ENCODE data around the gene THADA.

The THADA gene

GRCh38 chr2:43218155-43218701 is 377.6 kb downstream of the THADA start:
- peak in 2 of 3 experiments; percentile 63 to 69 for DNase-seq

- peak in 2 of 3 experiments; percentile 66 to 89 for DNase-seq
These were observed 378.3 kb downstream of the THADA start for GRCh38 chr2:43217228-43218154.

GRCh38 chr2:43216629-43217028 is 379.2 kb downstream of the THADA start:
- DNase-seq = no peak

- DNase-seq = no peak
These were observed 380.1 kb downstream of the THADA start for GRCh38 chr2:43215673-43216255.

- DNase-seq = no peak
These were observed 381.6 kb downstream of the THADA start for GRCh38 chr2:43214253-43214652.

GRCh38 chr2:43212931-43213330 is 382.9 kb downstream of the THADA start:
- no peak for DNase-seq

- no peak for DNase-seq
These were observed 383.5 kb downstream of the THADA start for GRCh38 chr2:43212216-43212835.

GRCh38 chr2:43210467-43211303 is 385.2 kb downstream of the THADA start:
- DNase-seq = peak in 2 of 3 experiments; percentile 19 to 28

- no peak for DNase-seq
These were observed 385.7 kb downstream of the THADA start for GRCh38 chr2:43210125-43210466.

GRCh38 chr2:43209204-43209717 is 386.6 kb downstream of the THADA start:
- no peak for DNase-seq

GRCh38 chr2:43207553-43208300 is 388.1 kb downstream of the THADA start:
- peak in 1 of 3 experiments; percentile 13 for DNase-seq

GRCh38 chr2:43206602-43207001 is 389.2 kb downstream of the THADA start:
- no peak for DNase-seq

GRCh38 chr2:43203373-43203772 is 392.5 kb downstream of the THADA start:
- no peak for DNase-seq

GRCh38 chr2:43202289-43202688 is 393.5 kb downstream of the THADA start:
- no peak for DNase-seq

GRCh38 chr2:43201497-43201896 is 394.3 kb downstream of the THADA start:
- no peak for DNase-seq

GRCh38 chr2:43201016-43201415 is 394.8 kb downstream of the THADA start:
- no peak for DNase-seq

GRCh38 chr2:43199492-43200488 is 396.0 kb downstream of the THADA start:
- DNase-seq = no peak

- DNase-seq = no peak
These were observed 397.6 kb downstream of the THADA start for GRCh38 chr2:43198263-43198662.

- DNase-seq = no peak
These were observed 398.3 kb downstream of the THADA start for GRCh38 chr2:43197588-43197896.

- DNase-seq = no peak
These were observed 398.9 kb downstream of the THADA start for GRCh38 chr2:43196768-43197587.
